HG02588 (cell line): ENCODE results near the gene ASS1.

Experiments
- ATAC-seq: cut with Tn5 transposase; IDR thresholded peaks from one replicate; pipeline ENCODE4 v1.9.1; 2021; ENCODE audit warnings: mild to moderate bottlenecking, moderate library complexity; ENCODE audit not compliant: unreplicated experiment

Gene ASS1

DNA sequence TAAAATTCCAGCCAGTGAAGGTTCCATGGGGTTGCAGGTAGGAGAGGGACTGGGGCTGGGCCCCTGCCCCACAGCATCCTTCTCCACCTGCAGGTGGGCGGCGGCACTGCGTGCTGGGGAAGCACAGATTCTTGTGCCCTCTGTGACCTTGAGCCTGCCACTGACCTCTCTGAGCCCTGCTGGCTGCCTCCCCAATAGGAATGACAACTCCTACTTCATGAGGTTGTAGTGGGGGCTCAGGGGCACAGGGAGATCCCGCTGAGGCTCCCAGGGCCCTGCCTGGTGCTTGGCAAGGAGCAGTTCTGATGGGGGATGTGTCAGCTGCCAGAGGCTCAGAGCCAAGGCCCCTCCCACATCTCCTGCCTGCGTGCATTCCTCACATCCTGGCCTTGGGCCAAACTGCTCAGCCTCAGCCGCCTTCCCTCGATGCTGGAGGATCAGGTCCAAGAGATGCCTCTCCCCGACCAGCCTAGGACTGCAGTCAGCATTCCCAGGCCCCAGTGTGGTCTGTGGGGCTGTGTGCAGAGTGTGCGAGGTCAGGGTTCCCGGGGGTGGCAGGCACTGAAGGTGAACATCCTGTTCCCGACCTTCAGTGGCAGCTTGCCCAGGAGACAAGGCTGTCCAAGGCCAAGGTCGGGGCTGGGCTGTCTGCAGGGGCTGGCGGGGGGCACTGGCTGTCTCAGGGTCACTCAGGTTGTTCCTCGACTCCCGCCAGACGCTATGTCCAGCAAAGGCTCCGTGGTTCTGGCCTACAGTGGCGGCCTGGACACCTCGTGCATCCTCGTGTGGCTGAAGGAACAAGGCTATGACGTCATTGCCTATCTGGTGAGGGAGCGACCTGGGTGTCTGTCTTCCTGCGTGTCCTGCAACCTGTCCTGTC, 7.0 kb downstream of the ASS1 start:
- ATAC-seq = no peak

DNA sequence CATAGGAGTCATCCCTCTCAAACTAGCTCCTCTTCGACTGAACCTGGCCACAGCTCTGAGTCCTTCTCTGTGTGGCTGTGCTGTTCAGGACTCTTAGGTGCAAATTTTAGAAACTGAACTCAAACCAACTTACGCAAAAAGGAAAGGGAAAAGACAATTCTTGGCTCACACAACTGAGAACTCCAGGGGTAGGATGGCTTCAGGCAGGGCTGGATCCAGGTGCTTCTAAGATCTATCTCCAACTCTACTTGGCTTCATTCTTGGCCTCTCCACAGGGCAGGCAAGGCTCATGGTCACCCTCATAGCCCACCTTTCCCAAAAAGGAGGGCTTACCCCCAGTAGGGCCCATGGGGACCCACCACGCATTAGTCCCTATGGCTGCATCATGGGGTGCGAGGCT, 8.1 kb downstream of the ASS1 start:
- ATAC-seq = no peak

DNA sequence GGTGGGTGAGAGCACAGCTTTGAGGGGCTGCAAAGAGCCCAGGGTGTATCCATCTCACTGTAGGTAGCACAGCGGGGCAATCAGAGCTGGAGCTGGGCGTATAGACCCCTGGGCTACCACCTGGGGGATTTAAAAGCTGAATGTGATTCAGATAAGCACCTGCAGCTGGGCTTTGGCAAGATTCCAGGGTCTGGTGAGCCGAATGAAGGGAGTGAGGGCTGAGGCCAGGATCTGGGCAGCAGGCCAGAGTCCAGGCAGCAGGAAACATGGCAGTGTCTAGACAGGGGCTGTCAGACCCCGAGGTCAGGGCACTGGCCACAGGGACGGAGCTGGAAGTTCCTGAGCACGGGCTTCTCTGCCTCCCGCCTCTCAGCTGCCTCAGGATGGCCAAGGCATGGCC, 8.7 kb downstream of the ASS1 start:
- no peak for ATAC-seq

DNA sequence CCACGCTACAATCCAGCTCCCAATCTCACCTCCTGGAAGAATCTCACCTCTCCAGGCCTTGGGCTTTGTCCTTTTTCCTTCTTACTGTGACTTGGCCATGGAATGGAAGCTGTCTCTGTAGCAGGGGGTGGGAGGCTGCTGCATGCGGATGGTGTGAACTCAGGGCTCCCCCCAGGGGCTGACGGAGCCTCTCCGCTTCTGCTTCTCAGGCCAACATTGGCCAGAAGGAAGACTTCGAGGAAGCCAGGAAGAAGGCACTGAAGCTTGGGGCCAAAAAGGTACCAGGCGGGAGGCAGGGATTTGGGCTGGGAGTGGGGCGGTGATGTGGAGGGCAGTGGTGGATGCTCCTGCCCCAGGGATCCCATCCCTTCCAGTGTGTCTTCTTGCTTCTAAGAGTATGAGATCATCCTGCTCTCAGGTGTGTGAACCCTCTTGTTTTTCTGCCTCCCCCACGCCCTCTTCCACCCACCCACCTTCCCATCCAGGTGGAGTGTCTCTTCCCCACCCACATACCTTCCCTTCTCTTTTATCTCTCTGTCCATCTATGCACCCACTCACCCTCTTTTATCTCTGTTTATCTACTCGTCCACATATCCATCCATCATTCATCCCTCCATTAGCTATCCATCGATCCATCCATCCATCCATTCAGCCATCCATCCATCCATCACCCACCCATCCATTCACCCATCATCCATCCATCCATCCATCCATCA, 9.5 kb downstream of the ASS1 start:
- ATAC-seq = no peak

DNA sequence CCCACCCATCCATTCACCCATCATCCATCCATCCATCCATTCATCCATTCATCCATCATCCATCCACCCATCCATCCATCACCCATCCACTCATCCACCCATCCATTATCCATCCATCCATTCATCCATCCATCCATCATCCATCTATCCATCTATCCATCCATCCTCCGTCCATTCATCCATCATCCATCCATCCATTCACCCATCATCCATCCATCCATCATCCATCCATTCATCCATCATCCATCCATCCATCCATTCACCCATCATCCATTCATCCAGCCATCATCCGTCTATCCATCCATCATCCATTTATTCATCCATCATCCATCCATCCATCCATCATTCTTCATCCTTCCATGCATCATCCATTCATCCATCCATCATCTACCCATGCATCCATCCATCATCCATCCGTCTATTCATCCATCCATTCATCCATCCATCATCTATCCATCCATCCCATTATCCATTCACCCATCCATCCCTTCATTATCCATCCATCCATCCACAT, 10.1 kb downstream of the ASS1 start:
- ATAC-seq = no peak

DNA sequence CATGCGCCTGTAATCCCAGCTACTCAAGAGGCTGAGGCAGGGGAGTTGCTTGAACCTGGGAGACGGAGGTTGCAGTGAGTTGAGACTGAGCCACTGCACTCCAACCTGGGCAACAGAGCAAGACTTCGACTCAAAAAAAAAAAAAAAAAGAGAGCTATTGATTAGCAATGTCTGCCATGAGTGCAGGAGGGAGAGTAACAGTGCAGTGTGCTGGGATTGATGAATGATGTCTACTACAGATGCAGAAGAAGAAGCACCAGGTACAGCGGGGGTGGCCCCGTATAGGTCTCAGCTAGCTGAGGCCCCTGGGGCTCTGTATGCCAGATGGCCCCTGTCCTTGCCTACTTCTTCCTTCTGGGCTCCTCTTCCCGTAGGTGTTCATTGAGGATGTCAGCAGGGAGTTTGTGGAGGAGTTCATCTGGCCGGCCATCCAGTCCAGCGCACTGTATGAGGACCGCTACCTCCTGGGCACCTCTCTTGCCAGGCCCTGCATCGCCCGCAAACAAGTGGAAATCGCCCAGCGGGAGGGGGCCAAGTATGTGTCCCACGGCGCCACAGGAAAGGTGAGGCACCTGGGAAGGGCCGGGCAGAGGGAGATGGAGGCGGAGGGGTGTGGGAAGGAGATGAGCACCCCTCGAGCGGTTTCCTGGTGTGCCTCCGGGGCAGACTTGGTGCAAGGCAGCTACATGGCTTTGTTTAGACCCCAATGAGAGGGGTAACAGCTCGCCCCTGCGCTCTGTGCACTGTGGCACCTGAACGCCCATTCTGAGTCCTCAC, 13.5 kb downstream of the ASS1 start:
- no peak for ATAC-seq

DNA sequence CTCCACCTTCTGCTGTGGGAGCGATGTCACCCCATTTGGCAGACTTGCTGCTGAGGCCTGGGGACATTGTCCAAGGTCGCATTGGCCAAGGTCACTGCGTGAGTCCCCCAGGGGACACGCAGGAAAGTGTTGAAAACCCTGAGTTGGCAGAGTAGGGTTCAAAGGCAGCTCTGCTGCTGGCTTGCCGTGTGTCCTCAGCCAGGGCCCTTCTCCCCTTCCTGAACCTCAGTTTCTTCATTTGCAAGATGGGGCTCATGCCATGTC, 14.0 kb downstream of the ASS1 start:
- no peak for ATAC-seq

DNA sequence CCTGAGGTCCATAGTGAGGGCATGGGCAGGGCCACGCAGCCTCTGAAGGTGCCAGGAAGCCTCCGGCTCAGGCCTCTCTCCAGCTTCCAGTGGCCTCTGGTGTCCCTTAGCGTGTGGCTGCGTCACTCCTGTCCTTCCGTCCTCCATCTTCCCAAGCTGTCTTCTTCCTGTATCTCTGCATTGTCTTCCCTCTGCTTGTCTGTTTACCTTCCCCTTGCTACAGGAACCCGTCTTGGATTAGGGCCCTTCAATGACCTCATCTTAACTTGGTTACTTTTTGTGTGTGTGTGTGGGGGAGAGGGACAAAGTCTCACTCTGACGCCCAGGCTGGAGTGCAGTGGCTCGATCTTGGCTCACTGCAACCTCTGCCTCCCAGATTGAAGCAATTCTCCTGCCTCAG, 14.4 kb downstream of the ASS1 start:
- no peak for ATAC-seq

DNA sequence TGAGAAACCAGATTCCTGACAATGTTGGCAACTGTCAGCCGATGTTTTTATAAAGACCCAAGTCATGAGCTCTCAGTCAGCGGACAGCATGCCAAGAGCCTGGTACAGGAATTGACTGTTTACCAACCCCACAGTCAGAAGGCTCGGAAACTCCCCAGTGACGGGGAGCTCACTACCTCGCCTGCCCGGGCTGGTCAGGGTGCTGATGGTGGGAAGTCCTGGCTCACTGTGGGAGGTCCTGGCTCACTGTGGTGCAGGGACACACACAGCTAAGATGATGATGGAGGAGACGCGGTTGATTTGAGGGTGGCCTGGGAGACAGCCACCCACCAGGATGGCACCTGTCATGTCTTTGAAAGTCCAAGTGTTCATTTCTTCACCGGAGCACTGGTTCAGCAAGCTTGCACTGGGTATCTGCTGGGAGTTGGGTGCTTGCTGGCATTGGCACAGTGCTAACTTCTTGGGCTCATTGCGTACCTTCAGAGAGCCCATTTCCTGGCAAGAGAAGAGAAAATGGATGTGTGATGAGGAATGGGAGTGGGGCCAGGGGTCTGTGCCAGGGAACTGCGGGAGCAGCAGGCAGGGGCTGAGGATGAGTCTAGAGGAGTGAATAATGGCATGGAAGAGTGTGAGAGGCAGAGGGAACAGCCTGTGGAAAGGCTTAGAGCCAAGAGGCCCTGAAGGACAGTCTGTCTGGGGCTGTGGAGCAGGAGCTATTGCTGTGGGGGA, 15.3 kb downstream of the ASS1 start:
- ATAC-seq = no peak

DNA sequence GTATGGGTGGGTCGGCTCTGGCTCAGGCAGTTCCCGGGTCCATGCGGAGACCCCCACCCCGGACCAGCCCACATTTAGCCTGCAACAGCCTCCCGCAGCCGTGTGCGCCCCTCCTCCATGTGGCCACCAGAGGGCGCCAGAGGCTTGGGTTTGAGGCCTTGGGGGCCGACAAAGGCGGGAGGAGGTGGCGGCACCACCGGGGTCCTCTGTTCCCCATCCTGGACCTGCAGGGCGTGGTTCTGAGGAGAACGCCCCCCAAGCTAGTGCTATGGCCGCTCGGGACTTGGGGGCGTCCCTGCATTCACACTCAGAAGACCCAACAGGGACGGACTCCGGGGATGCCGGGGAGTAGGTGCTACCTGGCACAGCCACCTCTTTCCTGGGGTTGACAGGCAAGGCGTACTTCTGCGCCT, 16.5 kb downstream of the ASS1 start:
- ATAC-seq = no peak

DNA sequence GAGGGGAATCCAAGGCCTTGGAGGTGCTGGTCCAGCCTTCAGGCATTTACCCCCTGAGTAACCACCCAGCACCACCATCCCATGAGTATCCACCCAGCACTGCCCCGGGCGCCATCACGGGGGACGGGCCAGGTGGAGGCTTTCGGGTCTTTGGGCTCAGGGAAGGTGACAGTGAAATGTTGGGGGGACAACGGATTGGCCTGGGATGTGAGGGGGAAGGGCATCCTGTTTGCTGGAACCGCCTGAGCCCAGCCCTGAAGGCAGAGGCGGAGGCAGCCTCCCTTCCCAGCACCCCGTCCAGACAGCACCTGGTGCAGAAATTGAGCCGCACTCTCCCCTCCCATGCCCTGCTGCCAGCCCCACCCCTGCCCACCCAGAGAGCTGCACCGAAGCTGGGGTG, 17.0 kb downstream of the ASS1 start:
- ATAC-seq = no peak

DNA sequence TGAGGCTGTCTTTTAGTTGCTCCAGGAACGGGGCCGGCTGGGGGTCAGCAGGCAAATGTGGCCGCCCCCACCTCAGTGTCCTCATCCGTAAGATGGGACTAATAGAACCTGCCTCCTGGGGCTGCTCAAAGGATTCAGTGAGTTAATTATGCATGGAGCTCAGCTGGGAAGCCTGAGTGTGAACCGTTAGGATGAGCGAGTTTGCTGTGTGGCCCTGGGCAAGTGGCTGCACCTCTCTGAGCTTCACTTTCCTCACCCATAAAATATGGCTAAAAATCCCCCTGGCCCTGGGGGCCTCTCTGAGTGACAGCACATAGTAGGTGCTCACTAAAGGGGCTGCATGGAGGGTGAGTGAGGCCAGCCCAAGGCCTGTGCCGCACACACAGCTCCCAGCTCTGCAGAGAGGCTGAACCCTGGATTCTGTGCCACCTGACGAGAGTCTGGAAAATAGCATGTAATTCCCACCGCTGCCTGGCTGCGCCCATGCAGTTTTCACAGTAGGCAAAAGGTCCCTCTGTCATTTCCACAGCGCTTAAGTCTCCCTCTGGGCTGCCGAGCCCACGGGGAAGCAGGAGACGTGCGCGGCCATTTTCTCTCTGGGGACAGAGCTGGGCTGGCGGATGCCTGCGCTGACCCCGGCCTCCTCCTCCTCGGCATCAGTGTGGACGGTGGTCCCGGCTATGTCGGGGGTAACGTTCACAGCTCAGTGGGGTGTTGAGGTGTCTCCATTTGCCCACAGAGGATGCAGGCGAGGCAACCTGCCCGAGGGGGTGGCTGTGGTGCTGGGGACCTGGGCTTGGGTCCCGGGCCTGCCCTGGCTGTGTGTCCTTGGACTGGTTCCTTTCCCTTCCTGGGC, 18.2 kb downstream of the ASS1 start:
- no peak for ATAC-seq

DNA sequence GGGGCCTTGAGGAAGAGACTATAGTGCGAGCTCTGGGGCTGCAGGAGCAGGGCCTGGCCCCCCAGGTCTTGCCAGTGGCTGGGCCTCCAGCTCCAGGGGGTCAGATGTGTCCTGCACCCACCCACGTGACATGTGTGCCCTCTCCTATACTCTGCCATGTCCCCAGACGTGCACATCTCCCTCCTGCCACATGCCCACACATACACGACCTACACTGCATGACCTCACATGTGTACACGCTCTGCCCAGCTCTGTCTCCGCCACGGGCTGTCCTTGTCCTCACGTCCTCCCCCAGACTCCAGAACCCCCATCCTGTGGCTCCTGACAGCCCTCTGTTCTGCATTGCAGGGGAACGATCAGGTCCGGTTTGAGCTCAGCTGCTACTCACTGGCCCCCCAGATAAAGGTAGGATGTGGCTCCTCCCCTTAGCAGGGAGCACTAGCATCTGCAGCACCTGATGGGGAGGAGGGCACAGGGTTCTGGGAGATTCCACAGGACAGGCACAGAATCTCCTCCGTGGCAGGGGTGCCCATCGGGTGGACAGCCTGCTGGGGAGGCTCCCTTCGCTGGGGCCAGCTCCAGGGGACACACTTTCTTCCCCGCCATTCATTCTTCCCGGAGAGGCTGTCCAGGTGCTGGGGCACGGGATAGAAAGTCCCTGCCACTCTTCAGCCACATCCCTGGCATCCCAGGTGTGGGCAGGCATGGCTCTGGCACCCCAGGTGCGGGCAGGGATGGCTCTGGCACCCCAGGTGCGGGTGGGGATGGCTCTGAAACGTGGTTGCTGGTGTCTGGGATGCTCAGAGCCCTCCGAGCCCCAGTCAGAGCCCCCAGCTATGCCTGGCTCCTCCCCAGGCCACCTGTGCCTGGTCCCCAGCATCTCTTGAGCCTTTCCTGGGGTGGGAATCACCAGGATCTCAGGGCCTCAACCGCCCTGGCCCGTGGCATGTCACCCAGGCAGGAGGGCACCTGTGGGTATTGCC, 19.3 kb downstream of the ASS1 start:
- no peak for ATAC-seq

DNA sequence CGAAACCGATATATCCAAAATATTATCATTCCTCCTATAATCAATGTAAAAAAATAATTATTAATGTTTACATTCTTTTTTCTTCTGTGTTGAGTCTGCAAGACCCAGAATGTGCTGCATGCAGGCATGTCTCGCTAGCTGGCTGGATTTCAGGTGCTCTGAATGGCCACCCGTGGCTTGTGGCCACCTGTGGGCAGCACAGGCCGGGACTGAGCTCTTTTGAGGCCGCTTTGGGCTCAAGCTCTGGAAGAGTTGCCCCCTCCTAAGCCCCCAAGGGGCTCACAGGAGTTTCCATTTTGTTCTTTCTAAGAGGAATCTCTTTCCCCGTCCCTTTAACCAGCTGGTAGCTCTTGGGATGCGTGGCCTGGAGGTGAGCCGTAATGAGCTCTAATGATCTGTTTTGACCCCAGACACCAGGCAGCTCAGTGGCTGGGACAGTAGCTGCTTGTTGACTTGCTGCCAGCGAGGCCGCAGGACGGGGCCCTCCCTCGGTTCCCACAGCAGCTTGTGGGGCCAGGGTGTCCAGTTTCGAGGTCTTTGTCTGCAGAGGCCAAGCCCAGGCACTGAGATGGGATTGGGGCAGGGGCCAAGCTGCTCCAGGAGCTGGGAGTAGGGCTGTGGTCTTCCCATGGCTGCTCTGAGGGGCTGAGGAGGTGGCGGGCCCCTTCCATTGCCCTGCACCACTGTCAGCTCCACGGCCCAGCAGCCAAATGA, 20.8 kb downstream of the ASS1 start:
- ATAC-seq = no peak

DNA sequence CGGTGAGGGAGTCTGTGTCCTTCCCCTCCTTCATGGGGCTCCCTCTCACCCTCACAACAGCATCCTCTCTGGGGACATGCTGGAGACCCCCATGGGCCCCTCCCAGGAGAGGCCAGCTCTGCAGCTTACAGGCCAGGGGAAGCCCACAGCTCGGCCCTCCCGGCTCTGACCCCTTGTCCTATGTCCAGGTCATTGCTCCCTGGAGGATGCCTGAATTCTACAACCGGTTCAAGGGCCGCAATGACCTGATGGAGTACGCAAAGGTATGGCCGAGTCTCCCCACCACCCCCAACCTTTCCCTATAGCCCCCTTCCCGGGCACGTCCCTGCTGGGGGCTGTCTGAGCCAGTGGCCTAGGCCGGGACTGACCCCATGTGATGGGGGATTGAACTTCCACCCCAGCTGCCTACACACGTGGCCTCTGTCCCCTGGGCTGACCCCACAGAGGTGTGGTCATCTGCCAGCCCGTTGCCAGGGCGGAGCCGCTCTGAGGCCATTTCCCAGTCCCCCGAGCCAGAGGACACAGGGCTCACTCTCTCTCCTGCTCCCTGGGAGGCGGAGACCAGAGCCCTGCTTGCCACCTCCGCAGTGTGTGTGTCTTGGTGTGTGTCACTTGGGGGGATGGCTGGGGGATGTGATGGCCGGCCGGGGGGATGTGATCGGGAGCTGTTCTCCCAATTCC, 21.9 kb downstream of the ASS1 start:
- no peak for ATAC-seq

DNA sequence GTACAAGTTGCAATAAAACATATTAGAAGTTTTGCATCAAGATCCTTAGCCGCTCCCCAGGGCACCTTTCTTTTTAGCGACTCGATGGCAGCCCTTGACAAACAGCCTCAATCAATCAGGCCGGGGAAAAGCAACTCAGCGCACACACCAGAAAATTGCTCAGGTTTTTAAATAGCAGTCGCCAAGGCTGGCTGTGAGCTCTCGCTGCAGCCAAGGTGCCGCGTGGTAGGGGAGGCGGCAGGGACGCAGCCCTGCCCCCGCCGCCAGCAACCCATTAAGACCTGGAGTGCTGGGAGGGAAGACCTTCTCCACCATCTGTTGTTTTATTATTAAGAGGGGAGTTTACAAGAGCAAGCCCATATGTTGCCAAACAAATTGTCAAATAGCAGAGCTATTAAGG, 22.6 kb downstream of the ASS1 start:
- no peak for ATAC-seq

DNA sequence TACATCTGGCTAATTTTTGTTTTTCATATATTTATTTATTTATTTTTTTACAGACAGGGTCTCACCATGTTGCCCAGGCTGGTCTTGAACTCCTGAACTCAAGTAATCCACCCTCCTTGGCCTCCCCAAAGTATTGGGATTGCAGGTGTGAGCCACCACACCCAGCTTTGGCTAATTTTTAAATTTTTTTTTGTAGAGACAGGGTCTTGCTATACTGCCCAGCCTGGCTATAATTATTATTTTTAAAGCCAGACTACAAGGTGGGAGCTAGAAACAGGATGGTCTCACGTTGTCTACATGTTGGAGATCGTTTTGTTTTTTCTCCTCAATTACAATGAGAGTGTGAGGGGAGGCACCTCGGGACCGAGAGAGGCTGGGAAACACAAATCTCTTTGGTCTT, 23.8 kb downstream of the ASS1 start:
- ATAC-seq = no peak

DNA sequence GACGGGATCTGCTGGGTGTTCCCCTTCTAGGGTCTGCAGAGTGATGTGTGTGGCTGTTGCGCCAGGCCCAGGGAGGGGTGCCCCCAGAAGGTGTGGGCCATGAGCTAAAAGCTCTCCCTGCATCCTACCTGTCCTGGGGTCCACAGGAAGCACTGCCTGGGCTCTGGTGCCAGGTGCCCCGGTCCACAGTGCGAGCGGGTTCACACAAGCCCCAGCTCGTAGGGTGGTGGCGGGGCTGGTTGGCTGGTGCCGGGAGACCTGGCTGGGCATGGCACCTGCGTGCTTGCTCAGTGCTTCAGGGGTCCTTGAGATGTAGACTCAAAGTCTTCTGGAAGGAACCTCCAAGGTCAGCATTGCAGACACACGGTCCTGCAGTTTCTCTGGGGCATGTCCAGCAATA, 25.5 kb downstream of the ASS1 start:
- ATAC-seq = no peak
